ENCODE data around the gene MYOF.

DNA sequence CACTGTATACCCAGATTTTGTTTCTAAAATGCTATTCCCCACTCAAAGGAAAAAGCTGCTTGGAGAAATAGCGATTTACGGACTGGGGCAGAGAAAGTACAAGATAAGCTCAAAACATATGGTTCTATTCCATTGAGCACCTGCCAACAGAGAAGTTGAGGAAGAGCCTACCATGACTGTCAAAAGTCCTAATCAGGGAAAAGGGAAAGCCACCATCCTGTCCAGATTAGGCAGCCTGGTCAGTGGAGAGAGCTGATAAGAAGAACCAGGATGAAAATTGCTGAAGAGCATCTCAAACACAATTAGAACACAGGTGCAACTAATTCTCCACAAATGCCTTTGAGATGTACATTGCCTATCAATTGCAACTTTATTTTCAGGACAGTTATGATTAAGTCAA lies 104.1 kb downstream of the MYOF start:
- TF ChIP-seq, protein P1, sequence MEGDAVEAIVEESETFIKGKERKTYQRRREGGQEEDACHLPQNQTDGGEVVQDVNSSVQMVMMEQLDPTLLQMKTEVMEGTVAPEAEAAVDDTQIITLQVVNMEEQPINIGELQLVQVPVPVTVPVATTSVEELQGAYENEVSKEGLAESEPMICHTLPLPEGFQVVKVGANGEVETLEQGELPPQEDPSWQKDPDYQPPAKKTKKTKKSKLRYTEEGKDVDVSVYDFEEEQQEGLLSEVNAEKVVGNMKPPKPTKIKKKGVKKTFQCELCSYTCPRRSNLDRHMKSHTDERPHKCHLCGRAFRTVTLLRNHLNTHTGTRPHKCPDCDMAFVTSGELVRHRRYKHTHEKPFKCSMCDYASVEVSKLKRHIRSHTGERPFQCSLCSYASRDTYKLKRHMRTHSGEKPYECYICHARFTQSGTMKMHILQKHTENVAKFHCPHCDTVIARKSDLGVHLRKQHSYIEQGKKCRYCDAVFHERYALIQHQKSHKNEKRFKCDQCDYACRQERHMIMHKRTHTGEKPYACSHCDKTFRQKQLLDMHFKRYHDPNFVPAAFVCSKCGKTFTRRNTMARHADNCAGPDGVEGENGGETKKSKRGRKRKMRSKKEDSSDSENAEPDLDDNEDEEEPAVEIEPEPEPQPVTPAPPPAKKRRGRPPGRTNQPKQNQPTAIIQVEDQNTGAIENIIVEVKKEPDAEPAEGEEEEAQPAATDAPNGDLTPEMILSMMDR (conservative IDR thresholded peaks at IDR 0.05 in 1 of 2, IDR thresholded peaks at IDR 0.05 in 1 of 2; ENCODE audit: low read depth in 1 of 2, low read length in 2 of 2): no peak
- TF ChIP-seq EZH2 (IDR thresholded peaks at IDR 0.05; ENCODE audit: low read length, missing control alignments): no peak
